ENCODE measurements around the gene CCDC3.

Gene CCDC3

GRCh38 chr10:12862459-12862858 lies 139.1 kb downstream of the CCDC3 start:
- Histone ChIP-seq H3K27me3 (replicated peaks; ENCODE audit: control insufficient read depth, insufficient read depth, low read length) (no peaks in the 10 kb centered on the region), H3K4me3 (replicated peaks; ENCODE audit: low read depth, low read length) (no peak overlapping the region), H3K36me3 (ENCODE audit: control insufficient read depth, insufficient read depth, low read length) (no peaks in the 10 kb centered on the region)
- no peak for TF ChIP-seq CTCF (IDR thresholded peaks at IDR 0.05; ENCODE audit: insufficient read depth, low read length, poor library complexity, severe bottlenecking)
- no peak for DNase-seq (ENCODE audit: extremely low read depth, insufficient read length)

- no peak for DNase-seq (ENCODE audit: extremely low read depth, insufficient read length)
Measured at GRCh38 chr10:12854988-12855387, 146.5 kb downstream of the CCDC3 start.

GRCh38 chr10:12852687-12853086 lies 148.8 kb downstream of the CCDC3 start:
- TF ChIP-seq CTCF (IDR thresholded peaks at IDR 0.05; ENCODE audit: insufficient read depth, low read length, poor library complexity, severe bottlenecking): no peak
- H3K36me3 ChIP-seq (ENCODE audit: control insufficient read depth, insufficient read depth, low read length): no peaks in the 10 kb centered on the region
- no peak overlapping the region for H3K4me3 ChIP-seq (replicated peaks; ENCODE audit: low read depth, low read length)
- no peak for DNase-seq (ENCODE audit: extremely low read depth, insufficient read length)
- no peaks in the 10 kb centered on the region; the same call in 1 of the 2 replicates for H3K27me3 ChIP-seq (replicated peaks; ENCODE audit: control insufficient read depth, insufficient read depth, low read length)

More at GRCh38 chr10:12854988-12855387, 146.5 kb downstream of the CCDC3 start:
- H3K4me3 ChIP-seq (replicated peaks; ENCODE audit: low read depth, low read length): no peak overlapping the region
- no peaks in the 10 kb centered on the region for H3K36me3 ChIP-seq (ENCODE audit: control insufficient read depth, insufficient read depth, low read length)
- TF ChIP-seq CTCF (IDR thresholded peaks at IDR 0.05; ENCODE audit: insufficient read depth, low read length, poor library complexity, severe bottlenecking): no peak
- no peaks in the 10 kb centered on the region; the same call in 1 of the 2 replicates for H3K27me3 ChIP-seq (replicated peaks; ENCODE audit: control insufficient read depth, insufficient read depth, low read length)

GRCh38 chr10:12849319-12850181 lies 152.0 kb downstream of the CCDC3 start:
- H3K36me3 ChIP-seq (ENCODE audit: control insufficient read depth, insufficient read depth, low read length): no peaks in the 10 kb centered on the region
- no peak for TF ChIP-seq CTCF (IDR thresholded peaks at IDR 0.05; ENCODE audit: insufficient read depth, low read length, poor library complexity, severe bottlenecking)
- H3K27me3 ChIP-seq (replicated peaks; ENCODE audit: control insufficient read depth, insufficient read depth, low read length): no peaks in the 10 kb centered on the region; the same call in 1 of the 2 replicates
- H3K4me3 ChIP-seq (replicated peaks; ENCODE audit: low read depth, low read length): no peak overlapping the region
- DNase-seq (ENCODE audit: extremely low read depth, insufficient read length): no peak

- no peak for TF ChIP-seq CTCF (IDR thresholded peaks at IDR 0.05; ENCODE audit: insufficient read depth, low read length, poor library complexity, severe bottlenecking)
- Histone ChIP-seq H3K4me3 (replicated peaks; ENCODE audit: low read depth, low read length) (no peak overlapping the region), H3K27me3 (replicated peaks; ENCODE audit: control insufficient read depth, insufficient read depth, low read length) (no peaks in the 10 kb centered on the region; the same call in 1 of the 2 replicates), H3K36me3 (ENCODE audit: control insufficient read depth, insufficient read depth, low read length) (no peaks in the 10 kb centered on the region)
- no peak for DNase-seq (ENCODE audit: extremely low read depth, insufficient read length)
Measured at GRCh38 chr10:12848439-12849173, 152.9 kb downstream of the CCDC3 start.
